ENCODE results near the gene TICRR.

The TICRR gene

GRCh38 chr15:89657686-89658200 is 82.5 kb downstream of the TICRR start:
- DNase-seq, result no peak

- no peak for DNase-seq
Measured at GRCh38 chr15:89659295-89659694, 84.0 kb downstream of the TICRR start.

GRCh38 chr15:89660556-89660955 is 85.3 kb downstream of the TICRR start:
- no peak for DNase-seq

GRCh38 chr15:89662893-89663626 is 87.8 kb downstream of the TICRR start:
- DNase-seq, result no peak

GRCh38 chr15:89664441-89665350 is 89.4 kb downstream of the TICRR start:
- DNase-seq, result peak; percentile 64 to 90

- peak in 1 of 2 experiments; percentile 31 for DNase-seq
Measured at GRCh38 chr15:89665449-89666181, 90.3 kb downstream of the TICRR start.

- DNase-seq, result no peak
Measured at GRCh38 chr15:89666184-89666857, 91.1 kb downstream of the TICRR start.

GRCh38 chr15:89666858-89667705 is 91.8 kb downstream of the TICRR start:
- DNase-seq, result no peak

- no peak for DNase-seq
Measured at GRCh38 chr15:89667706-89667960, 92.4 kb downstream of the TICRR start.

GRCh38 chr15:89668171-89668570 is 92.9 kb downstream of the TICRR start:
- no peak for DNase-seq

- no peak for DNase-seq
Measured at GRCh38 chr15:89669309-89669865, 94.1 kb downstream of the TICRR start.

GRCh38 chr15:89669941-89670340 is 94.7 kb downstream of the TICRR start:
- DNase-seq, result no peak

GRCh38 chr15:89670971-89671560 is 95.8 kb downstream of the TICRR start:
- DNase-seq, result no peak

GRCh38 chr15:89671687-89672086 is 96.4 kb downstream of the TICRR start:
- no peak for DNase-seq

GRCh38 chr15:89672221-89673164 is 97.2 kb downstream of the TICRR start:
- no peak for DNase-seq

GRCh38 chr15:89673165-89673512 is 97.9 kb downstream of the TICRR start:
- no peak for DNase-seq

- no peak for DNase-seq
Measured at GRCh38 chr15:89674526-89674925, 99.3 kb downstream of the TICRR start.

- no peak for DNase-seq
Measured at GRCh38 chr15:89675606-89676005, 100.3 kb downstream of the TICRR start.

GRCh38 chr15:89677381-89677780 is 102.1 kb downstream of the TICRR start:
- no peak for DNase-seq
